SH-SY5Y (cell line): ENCODE data around the gene OOSP4B.

ENCODE experiments used
- GATA2 ChIP-seq: IDR thresholded peaks from 2 replicates; pipeline ENCODE4 v1.6.1; 2011; ENCODE audit warnings: mild to moderate bottlenecking, low read depth, low read length
- GATA3 ChIP-seq: IDR thresholded peaks from 2 replicates; pipeline ENCODE4 v1.6.1; 2011; ENCODE audit warnings: low read depth, mild to moderate bottlenecking, low read length, moderate library complexity

The OOSP4B gene

DNA sequence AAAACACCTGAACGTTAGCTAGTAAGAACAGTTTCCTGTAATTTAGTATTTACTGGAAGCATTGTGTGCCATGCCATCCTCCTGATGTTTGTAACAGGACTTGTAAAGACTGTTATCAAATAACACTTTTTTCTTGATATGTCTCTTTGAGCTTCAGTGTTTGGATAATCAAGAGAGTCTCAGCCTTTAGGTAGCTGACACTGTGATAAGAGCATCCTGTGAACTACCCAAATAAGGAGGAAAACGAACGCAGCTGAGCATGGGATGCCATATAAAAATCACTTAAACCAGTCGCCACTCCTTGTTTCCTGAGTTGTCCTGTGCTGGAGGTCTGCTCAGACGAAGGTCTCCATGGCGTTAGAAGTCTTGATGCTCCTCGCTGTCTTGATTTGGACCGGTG lies 23.1 kb downstream of the OOSP4B start, which contains the start of gene OOSP2:
TSS of gene OOSP2 (plus strand) at position 301 of the 400 bp plus-strand sequence. CDS start at position 352, 51 bp downstream.
- no peak for TF ChIP-seq GATA3
- no peak for TF ChIP-seq GATA2

DNA sequence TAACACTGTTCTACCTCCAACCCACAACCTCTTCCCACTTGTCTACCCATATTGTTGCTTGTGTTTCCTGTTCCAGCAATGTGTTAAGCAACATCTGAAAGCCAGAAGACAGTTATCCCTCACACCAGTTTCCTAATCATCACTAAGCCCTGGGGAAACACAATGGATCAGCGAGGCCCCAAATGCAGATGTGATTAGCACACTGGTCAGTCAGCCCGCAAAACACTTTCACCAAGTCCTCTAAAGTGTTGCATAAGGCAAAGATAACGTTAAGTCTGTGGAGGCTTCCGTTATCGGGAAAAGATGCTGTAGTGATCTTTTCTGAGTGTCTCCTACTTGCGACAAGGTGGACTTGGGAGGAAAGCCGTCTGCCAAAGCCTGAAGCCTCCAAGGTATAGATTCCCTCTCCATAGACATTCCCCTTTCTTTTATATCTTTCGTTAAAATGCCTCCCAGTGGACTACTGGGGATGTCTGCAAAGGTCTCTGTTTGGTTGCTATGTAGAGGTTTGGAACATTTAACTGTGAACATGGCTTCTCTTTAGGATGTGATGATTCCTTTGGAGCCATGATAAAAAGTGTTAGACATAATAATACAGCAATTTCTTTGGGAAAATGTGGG lies 39.5 kb downstream of the OOSP4B start, which contains the start of gene MS4A3:
TSS of gene MS4A3 (plus strand) at position 317 of the 621 bp plus-strand sequence. CDS start 4,496 bp downstream, outside the sequence.
- TF ChIP-seq GATA3 (no peak), GATA2 (no peak)

- TF ChIP-seq GATA2 (no peak), GATA3 (no peak)
These were observed 42.1 kb downstream of the OOSP4B start for GRCh38 chr11:60059052-60059451.

DNA sequence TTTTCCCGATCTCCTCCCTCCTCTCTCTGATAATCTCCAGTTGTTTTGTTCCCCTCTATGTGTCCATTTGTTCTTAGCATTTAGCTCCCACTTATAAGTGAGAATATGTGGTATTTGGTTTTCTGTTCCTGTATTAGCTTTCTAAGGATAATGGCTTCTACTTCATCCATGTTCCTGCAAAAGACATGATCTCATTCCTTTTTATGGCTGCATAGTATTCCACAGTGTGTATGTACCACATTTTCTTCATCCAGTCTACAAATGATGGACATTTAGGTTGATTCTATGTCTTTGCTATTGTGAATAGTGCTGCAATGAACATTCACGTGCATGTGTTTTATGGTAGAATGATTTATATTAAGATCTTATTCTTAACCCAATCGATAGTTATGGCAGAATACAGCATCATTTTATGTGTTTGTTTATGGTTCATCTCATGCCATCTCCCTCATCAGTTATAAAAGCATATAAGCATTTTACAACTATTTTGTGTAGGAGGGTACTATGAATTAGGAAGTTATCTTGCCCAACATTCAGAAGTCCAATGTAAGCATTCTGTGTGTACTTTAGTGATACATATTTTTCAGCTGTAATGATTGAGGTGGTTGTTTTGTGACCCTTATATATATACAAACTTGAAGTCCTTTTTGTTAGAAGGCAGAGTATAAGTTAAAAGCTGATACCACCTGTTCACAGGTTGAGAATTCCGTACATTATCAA lies 42.7 kb downstream of the OOSP4B start:
- no peak for TF ChIP-seq GATA2
- no peak for TF ChIP-seq GATA3

DNA sequence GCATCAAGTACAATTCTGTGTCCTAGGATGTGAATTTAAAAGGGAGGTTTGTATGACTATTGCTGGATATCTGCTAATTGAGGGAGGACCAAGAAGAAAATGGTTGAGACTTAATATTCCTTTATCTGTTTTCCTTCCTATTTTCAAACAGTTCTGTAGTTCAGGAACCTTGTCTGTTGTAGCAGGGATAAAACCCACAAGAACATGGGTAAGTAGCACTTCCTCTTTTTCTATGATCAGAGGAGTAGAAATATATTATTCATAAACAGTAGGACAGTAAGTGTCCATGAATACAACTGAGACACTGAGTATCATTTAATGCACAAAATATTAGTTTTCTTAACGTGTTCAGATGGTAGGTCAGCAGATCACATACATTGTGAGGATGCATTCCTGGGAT lies 47.1 kb downstream of the OOSP4B start:
- TF ChIP-seq GATA3 (no peak), GATA2 (no peak)

DNA sequence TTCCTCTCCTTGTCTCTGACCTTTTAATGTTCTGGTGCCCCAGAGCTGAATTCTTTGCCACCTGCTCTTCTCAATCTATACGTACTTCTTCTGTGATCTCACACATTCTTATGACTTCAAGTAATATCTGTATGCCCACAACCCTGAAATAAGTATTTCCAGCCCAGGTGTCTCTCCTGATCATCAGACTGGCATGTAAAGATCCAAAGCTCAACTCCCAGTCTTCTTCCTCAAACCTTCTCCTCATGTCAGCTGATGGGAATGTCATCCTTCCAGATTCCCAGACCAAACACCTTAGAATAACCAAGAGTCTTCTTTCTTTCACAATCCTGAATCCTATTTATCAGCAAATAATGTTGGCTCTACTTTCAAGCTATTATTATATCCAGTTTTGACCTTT lies 48.8 kb downstream of the OOSP4B start:
- no peak for TF ChIP-seq GATA3
- no peak for TF ChIP-seq GATA2

DNA sequence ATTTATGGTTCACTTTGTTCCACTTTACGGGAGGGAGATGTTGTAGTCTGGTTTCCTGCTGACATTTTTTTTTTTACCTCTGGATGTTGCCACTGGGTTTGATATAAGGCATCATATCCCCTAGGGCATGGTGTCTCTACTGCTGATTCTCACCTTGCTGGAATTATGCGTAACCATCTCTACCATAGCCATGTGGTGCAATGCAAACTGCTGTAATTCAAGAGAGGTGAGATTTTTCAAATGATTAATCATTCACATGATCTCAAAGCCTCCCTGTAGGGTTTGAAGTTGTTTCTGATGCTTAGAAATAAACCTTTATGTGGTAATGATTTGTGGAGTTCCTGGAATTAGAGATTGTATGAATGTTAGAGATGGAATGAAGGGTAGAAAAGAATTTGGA lies 52.5 kb downstream of the OOSP4B start:
- TF ChIP-seq GATA3 (0 out of 2 replicates have a peak, but pooled peaks have one; percentile 28), GATA2 (0 out of 2 replicates have a peak, but pooled peaks have one; percentile 13)

- TF ChIP-seq GATA3, result no peak
- no peak for TF ChIP-seq GATA2
These were observed 60.3 kb downstream of the OOSP4B start for GRCh38 chr11:60077216-60077817.

DNA sequence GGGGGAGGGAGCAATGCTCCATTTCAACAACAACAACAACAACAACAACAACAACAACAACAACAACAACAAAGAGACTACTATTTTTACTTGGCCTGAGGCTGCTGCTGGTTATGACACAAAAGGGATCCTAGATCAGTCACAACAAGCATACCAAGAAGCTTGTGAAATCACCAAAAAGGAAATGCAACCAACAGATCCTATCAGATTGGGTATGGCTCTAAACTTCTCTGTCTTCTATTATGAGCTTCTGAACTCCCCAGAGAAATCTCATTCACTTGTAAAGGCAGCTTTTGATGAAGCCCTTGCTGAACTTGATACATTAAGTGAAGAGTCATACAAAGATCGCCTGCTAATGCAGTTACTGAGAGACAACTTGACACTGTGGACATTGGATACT lies 61.0 kb downstream of the OOSP4B start:
- no peak for TF ChIP-seq GATA3
- no peak for TF ChIP-seq GATA2

DNA sequence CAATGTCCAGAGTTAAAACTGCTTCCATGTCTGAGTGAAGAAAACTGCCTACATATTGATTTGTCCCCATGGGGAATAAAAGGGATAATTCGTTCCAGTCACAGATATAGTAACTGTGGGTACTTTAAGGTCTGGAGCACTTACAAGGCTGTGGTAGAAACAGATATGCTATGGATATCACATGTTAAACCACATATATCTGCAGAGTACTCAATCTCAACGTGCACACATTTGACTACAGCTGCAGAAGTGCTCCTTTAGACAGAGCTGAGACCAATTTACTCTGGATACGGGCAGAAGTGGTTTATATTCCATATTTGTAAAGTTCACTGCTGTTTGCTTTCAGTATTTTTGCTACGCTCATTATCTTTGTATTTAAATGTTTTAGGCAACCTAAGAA lies 61.8 kb downstream of the OOSP4B start:
- TF ChIP-seq GATA2 (no peak), GATA3 (no peak)

DNA sequence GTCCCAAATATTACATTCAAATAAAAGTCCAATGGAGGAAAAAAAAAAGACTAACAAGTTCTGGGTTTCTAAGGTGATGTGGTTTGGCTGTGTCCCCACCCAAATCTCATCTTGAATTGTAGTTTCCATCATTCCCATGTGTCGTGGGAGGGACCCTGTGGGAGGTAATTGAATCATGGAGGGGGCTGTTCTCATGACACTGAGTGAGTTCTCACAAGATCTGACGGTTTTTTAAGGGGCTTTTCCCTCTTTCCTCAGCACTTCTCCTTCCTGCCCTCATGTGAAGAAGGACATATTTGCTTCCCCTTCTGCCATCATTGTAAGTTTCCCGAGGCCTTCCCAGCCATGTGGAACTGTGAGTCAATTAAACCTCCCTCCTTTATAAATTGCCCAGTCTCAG lies 63.6 kb downstream of the OOSP4B start:
- no peak for TF ChIP-seq GATA3
